ENCODE data around the gene DND1.
"Not testable (repeated sequence)": the region's sequence is repeated elsewhere in the genome, so short reads cannot be mapped to it uniquely, and the experiment has no call there.

Gene DND1

DNA sequence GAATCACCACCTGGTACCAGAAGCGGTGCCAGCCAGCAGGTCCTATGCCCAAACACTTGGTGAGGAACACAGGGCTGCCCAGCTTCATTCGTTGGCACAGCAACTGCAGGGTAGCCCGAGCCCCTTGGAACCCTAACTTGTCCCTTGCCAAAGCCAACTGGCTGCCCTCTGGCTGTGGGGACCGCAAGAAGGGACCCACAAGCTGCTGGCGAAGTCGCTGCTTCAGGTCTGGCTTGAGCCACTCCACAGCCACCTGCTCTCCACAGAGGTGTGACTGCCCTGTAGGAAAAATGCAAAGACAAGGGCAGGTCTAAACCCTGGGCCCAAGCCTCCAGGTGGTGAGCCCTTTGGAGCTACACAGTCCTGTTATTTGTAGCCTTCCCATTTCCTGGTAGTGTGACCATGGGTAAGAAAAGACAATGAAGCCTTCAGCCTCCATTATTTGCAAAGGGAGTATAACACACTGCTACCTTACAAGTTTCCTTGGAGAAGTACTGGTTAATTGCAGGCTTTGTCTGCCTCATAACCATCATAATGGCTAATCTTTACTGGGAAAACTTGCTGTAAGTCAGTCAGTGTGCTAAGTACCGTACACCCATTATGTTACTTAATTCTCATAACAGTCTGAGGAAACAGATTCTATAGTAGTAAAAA is 1.8 kb downstream of the DND1 start:
- DNase-seq, result no peak

GRCh38 chr5:140671035-140671434 is 2.3 kb downstream of the DND1 start:
- DNase-seq, result not testable (repeated sequence)

- DNase-seq, result peak; percentile 95
These were observed 8.8 kb downstream of the DND1 start, which contains the start of gene WDR55 for GRCh38 chr5:140664359-140665119. Gene WDR55 (plus strand): TSS chr5:140664904. CDS start chr5:140664913, 9 bp downstream.

DNA sequence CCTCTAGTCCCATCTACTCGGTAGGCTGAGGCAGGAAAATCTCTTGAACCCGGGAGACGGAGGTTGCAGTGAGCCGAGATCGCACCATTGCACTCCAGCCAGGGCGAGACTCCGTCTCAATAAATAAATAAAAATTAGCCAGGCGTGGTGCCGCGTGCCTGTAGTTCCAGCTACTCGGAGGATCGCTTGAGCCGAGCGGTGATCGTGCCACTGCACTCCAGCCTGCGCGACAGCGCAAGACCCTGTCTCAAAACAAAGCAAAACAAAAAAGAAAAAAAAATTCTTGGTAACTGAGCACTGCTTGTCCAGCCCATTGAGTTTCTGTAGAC is 9.4 kb downstream of the DND1 start:
- no peak for DNase-seq

DNA sequence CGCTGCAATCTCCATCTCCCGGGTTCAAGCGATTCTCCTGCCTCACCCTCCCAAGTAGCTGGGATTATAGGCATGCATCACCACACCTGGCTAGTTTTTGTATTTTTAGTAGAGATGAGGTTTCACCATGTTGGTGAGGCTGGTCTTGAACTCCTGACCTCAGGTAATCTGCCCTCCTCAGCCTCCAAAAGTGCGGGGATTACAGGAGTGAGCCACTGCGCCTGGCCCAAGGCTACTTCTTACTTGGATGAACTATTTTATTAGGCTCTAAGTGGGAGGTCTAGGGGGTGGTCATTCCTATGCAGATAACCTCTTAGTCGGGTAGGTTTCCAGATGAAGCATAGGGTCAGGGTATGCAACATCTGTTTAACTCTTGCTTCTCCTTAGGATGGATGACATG is 13.0 kb downstream of the DND1 start:
- DNase-seq, result not testable (repeated sequence)

DNA sequence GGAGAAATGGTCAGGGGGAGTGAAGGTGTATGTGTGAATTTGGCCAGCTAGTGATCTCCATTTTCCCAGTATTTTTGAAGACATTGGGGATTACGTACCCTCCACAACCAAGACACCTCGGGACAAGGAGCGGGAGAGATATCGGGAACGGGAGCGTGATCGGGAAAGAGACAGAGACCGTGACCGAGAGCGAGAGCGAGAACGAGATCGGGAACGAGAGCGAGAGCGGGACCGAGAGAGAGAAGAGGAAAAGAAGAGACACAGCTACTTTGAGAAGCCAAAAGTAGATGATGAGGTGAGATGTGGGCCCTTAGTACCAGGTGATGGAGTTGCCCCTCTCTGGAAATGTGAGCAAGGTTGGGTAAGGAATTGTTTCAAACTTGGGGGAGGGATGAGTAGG is 14.5 kb downstream of the DND1 start:
- DNase-seq, result no peak

DNA sequence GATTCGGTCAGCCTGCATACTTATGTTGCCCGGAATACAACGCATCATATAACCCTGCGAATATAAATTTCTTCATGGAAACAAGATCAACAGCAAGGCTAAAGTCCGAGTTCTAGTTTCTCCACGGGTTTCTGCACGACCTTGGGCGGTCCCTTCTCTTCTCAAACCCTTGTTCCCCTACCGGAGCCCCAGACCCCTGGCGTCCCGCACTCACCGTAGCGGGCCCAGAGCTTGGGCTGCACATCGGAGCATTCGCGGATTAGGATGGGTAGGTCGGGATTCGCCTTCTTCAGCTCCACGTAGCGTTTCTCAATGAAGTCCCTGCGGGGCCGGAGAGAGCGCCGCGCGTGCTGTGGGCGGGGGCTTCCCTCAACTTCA is 26.3 kb downstream of the DND1 start:
- DNase-seq, result no peak

DNA sequence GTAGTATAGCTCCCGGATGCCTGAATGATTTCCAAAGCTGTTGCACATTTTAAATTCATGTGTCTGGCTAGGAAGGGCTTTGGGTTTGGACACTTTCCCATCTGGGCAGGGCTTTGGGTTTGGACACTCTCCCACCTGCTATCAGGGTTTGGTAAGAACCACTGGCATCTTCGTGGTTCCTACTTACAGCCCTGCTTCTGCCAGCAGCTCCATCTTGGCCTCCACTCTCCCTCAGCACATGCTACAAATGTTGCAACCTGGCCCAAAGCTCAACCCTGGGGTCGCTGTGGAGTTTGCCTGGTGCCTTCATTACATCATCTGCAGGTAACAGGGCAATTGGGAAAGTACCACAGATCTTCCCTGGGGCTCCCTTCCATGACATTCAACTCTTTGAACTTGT is 30.7 kb downstream of the DND1 start:
- no peak for DNase-seq

DNA sequence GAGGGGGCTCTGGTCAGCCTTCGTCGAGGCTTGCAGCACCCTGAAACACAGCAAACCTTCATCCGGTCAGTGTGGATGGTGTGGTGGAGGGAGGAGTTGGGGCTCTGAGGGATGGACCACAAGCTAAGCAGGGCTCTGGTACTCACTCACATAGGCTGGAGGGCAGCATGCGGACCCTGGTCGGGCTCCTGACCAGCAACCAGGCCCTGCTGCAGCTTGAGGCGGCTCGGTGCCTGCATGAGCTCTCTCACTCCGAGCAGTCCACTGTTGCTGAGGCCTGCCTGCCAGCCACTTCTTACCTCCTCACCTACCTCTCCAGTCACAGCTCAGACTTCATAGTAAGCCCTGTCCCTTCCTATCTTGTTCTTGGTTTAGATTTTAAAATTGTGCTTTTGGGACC is 31.7 kb downstream of the DND1 start:
- DNase-seq, result no peak

GRCh38 chr5:140639148-140639981 is 34.0 kb downstream of the DND1 start, which contains the start of gene TMCO6:
Gene TMCO6 (plus strand): TSS chr5:140639451. CDS start chr5:140639528, 77 bp downstream.
- DNase-seq, result peak; percentile 97

- DNase-seq, result not testable (repeated sequence)
These were observed 34.6 kb downstream of the DND1 start for GRCh38 chr5:140638898-140639147.

DNA sequence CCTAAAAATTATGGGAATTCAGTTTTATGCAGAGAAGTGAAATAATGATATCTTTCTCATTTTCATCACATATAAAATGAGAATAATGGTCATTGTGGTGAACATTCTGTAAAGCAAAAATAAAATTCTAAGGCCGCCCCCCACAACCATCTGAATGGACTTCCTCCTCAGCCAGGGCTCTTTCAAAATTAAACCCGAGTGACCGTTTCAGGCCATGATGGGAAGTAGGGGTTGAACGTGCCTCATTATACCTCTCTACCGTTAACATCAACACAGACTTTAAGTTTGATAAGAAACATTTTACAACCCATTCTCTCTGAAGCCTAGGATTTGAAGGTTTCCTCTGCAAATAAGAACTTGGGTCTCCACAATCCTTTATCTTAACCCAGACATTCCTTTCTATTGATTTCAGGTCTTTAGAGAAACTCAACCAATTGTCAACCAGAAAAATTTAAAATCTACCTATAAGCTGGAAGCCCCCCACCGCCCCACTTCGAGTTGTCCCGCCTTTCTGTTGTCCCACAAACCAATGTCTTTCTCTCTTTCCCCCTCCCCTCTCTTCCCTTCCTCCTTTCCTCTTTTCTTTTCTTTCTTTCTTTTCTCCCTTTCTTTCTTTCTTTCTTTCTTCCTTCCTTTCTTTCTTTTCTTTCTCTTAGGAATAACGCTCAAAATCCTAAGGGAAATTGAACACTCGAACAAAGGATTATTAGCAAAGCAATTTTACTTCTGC is 35.8 kb downstream of the DND1 start:
- no peak for DNase-seq

DNA sequence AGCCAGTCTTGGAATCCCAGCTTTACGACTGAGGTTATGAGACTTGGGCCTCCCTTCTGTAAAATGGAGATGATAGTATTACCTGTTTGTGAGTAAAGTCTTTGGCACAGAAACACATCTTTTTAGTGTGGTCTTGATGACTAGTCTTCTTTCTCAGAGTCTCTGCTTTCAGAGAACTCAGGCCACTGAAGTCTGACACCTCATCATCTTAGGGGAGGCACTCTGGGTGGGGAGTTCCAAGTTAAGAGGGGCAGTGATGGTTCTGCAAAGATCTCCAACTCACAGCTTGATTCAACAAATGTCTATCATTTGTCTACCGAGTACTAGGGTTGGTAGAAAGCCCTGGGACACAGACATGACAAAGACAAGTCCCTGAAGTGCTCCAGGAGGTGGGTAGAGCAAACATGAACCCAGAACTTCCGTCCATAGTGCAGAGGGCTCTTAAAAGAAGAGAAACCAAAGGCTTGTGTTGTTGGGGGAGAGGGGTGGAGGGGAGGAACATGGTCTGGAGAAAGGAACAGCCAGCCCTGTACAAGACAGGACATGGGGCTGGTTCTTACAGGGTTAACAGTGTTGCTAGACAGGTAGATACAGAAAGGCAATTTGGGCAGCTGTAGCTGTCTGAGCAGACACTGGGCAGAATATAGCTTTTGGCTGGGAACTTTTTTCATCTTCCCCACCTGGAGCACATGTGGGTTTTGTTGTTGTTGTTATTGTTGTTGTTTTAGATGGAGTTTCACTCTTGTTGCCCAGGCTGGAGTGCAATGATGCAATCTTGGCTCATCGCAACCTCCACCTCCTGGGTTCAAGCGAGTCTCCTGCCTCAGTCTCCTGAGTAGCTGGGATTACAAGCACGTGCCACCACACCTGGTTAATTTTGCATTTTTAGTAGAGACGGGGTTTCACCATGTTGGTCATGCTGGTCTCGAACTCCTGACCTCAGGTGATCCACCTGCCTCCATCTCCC is 37.8 kb downstream of the DND1 start:
- DNase-seq, result no peak

- DNase-seq, result no peak
These were observed 39.3 kb downstream of the DND1 start for GRCh38 chr5:140634103-140634502.

DNA sequence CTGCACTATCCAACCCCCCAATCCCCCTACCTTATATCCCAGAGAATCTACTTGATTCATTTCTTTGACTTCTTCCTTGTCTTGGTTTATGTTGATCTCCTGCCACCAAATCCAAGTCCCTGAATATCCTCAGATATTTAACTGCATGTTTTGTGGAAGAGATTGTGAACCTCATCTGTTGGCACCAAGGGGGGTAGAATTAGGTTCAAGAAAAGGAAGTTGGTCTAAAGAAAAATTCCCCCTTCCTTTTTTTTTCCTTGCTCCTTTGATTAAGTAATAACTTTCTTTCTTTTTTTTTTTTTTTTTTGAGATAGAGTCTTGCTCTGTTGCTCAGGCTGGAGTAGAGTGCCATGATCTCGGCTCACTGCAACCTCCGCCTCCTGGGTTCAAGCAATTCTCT is 39.9 kb downstream of the DND1 start:
- DNase-seq, result no peak

DNA sequence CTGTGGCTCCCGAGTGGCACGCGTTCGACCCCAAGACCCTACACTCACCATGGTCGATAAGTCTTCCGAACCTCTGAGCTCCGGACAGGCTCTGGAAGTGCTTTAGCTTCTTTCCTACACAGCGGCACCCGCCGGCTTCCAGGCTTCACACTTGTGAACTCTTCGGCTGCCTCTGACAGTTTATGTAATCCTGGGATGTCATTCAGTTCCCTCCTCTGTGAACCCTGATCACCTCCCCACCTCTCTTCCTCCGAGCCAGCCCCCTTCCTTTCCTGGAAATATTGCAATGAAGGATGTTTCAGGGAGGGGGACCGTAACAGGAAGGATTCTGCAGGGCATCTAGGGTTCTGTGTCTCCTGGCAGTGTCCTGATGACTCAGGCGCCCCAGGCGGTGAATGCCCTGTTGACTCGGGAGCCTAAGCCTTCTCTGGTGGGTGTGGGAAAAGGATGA is 40.3 kb downstream of the DND1 start, which contains the start of gene CD14:
Gene CD14, minus strand, starts transcription at position 155 of the 451 bp plus-strand sequence. Its CDS starts 104 bp downstream, at position 51.
- DNase-seq, result peak; percentile 13

- DNase-seq, result peak; percentile 58
These were observed 40.9 kb downstream of the DND1 start for GRCh38 chr5:140632366-140633020.

GRCh38 chr5:140631831-140632365 is 41.5 kb downstream of the DND1 start:
- peak; percentile 35 for DNase-seq

GRCh38 chr5:140631036-140631417 is 42.3 kb downstream of the DND1 start:
- DNase-seq, result no peak

DNA sequence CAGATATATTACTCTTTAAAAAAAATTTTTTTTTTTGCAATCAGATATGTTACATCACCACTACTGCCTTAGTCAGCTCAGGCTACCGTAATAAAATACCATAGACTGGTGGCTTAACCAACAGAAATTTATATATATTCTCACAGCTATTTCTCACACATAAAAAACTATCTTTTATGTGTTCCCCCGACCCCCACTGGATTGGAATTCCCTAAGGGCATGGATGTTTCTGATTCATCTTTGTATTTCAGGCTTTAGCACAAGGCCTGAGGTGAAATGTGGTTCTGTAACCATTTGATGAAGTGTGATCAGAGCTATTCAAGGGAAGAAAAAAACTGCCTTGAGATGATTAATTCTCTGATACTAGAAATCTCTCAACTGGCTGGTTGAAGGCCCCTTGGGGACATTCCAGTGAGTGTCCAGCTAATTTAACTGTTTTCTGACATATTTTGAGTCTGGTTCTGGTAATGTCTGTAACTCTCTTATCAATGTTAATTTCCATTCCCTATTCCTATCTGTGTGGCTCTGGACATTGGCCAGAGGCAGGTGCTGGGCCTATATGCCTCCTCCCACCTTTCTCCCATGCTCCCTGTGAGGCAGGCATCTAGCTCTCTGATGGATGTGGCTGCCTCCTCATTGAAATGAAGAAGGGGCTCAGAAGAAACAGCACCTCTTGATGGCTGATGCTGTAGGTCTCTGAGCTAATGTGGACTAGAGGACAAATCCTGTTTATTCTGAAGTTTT is 42.9 kb downstream of the DND1 start:
- DNase-seq, result no peak

Data from CD4-positive, alpha-beta T cell treated with Interleukin-10 for 1 hour (primary cell).